A549 (cell line): ENCODE data around the gene VPS13A. TPM values are rescaled to one million over a fixed set of nuclear protein-coding genes. Genes with fewer than 3 reads are reported as not detected.

Experiments used
- ATAC-seq, 2 experiments: fragments of 200-7000 bp in 1 of 2; fragments of >200 bp in 1 of 2; cut with Nextera tagmentation in 1 of 2; cut with Tn5 transposase in 1 of 2; 3 replicates each; pipeline versions ENCODE4 v1.8.0 to v1.9.1; 2018 to 2020; ENCODE audit warnings: mild to moderate bottlenecking in 1 of 2, moderate library complexity in 1 of 2
- CTCF ChIA-PET: fragments of 300-600 bp; sonication (Branson Sonifier 250); formaldehyde crosslinking; extraction: SDS; loops from one replicate; lab custom pipeline; 2021; ENCODE audit warnings: antibody characterized with exemption, inconsistent platforms; lab: Yijun Ruan, JAX
- POLR2A ChIA-PET: fragments of 350-600 bp; formaldehyde crosslinking; extraction: SDS; loops from one replicate; lab custom pipeline; 2021; ENCODE audit warnings: antibody characterized with exemption, inconsistent platforms; lab: Yijun Ruan, JAX
- DNase-seq, 2 experiments: peaks; one replicate each; pipeline versions ENCODE4 v3.0.0 to v3.0.0-alpha.2; 2011 to 2016; ENCODE audit warnings: low read depth in 1 of 2, low spot score in 1 of 2
- FAIRE-seq: peaks from 2 replicates; lab custom pipeline; 2011; peaks lifted over from hg19 to GRCh38; lab: Jason Lieb, UNC
- H3K27ac ChIP-seq, 2 experiments: fragments of >200 bp; sonication (Bioruptor Twin); formaldehyde crosslinking; 3 replicates each; pipeline ENCODE4 v1.5.1; 2016 to 2017
- H3K4me1 ChIP-seq: fragments of >200 bp; sonication (Bioruptor Twin); formaldehyde crosslinking; 3 replicates; pipeline ENCODE4 v1.6.1; 2016
- H3K4me2 ChIP-seq: fragments of >200 bp; sonication (Bioruptor Twin); formaldehyde crosslinking; 3 replicates; pipeline ENCODE4 v1.6.1; 2016
- H3K4me3 ChIP-seq: fragments of >200 bp; sonication (Bioruptor Twin); formaldehyde crosslinking; 3 replicates; pipeline ENCODE4 v1.5.1; 2016
- H3K9me3 ChIP-seq: fragments of >200 bp; sonication (Bioruptor Twin); formaldehyde crosslinking; 3 replicates; pipeline ENCODE4 v1.6.1; 2016
- BCL3 ChIP-seq: fragments of >200 bp; sonication (Bioruptor Twin); formaldehyde crosslinking; IDR thresholded peaks from 3 replicates; pipeline ENCODE4 v1.6.1; 2016
- CBX2 ChIP-seq: fragments of 200-600 bp; sonication (generic); IDR thresholded peaks from 2 replicates; pipeline ENCODE4 v1.6.1; 2016; ENCODE audit warnings: low read depth, mild to moderate bottlenecking, borderline replicate concordance
- CBX8 ChIP-seq: fragments of 200-600 bp; sonication (generic); IDR thresholded peaks from 2 replicates; pipeline ENCODE4 v1.6.1; 2016
- EHMT2 ChIP-seq: fragments of 200-600 bp; sonication (generic); IDR thresholded peaks from 2 replicates; pipeline ENCODE4 v1.6.1; 2016; ENCODE audit warnings: antibody characterized with exemption, low read depth, mild to moderate bottlenecking, moderate library complexity
- ELK1 ChIP-seq: fragments of 150-350 bp; IDR thresholded peaks from 2 replicates; pipeline ENCODE4 v1.6.1; 2014; ENCODE audit warnings: low read depth, mild to moderate bottlenecking, low read length
- FOSL2 ChIP-seq, 2 experiments: fragments of 450-650 bp in 1 of 2; fragments of >200 bp in 1 of 2; sonication (Bioruptor Twin) in 1 of 2; formaldehyde crosslinking; IDR thresholded peaks; 2 replicates each; pipeline versions ENCODE4 v1.5.0 to v1.6.1; 2016 to 2020; ENCODE audit warnings: mild to moderate bottlenecking in 1 of 2, moderate library complexity in 1 of 2
- FOXS1 ChIP-seq: fragments of 250-450 bp; sonication (Bioruptor Pico); IDR thresholded peaks from 2 replicates; pipeline ENCODE4 v1.5.0; 2020; ENCODE audit warnings: mild to moderate bottlenecking, moderate library complexity
- HDAC2 ChIP-seq: fragments of 200-600 bp; sonication (generic); IDR thresholded peaks from 2 replicates; pipeline ENCODE4 v1.6.1; 2016
- HEYL ChIP-seq: fragments of 250-450 bp; sonication (Bioruptor Pico); IDR thresholded peaks from 2 replicates; pipeline ENCODE4 v1.8.0; 2021; ENCODE audit warnings: mild to moderate bottlenecking, moderate library complexity
- HOXA7 ChIP-seq: fragments of 250-450 bp; sonication (Bioruptor Pico); IDR thresholded peaks from 2 replicates; pipeline ENCODE4 v1.5.0; 2020; ENCODE audit warnings: mild to moderate bottlenecking, moderate library complexity
- HOXB13 ChIP-seq: fragments of 250-450 bp; sonication (Bioruptor Pico); IDR thresholded peaks from 2 replicates; pipeline ENCODE4 v1.5.0; 2020; ENCODE audit warnings: low read depth, mild to moderate bottlenecking, moderate library complexity
- HOXB5 ChIP-seq: fragments of 250-450 bp; sonication (Bioruptor Pico); IDR thresholded peaks from 2 replicates; pipeline ENCODE4 v1.5.0; 2020; ENCODE audit warnings: mild to moderate bottlenecking, moderate library complexity
- JUNB ChIP-seq: fragments of >200 bp; sonication (Bioruptor Twin); formaldehyde crosslinking; IDR thresholded peaks from 2 replicates; pipeline ENCODE4 v1.6.1; 2016
- KDM5A ChIP-seq: fragments of 200-600 bp; sonication (generic); IDR thresholded peaks from 2 replicates; pipeline ENCODE4 v1.6.1; 2016; ENCODE audit warnings: antibody characterized with exemption, mild to moderate bottlenecking
- MAFK ChIP-seq: fragments of 450-650 bp; IDR thresholded peaks from 2 replicates; pipeline ENCODE4 v1.6.1; 2014; ENCODE audit not compliant: partially characterized antibody
- MYC ChIP-seq: IDR thresholded peaks from 2 replicates; pipeline ENCODE4 v1.6.1; 2012; ENCODE audit warnings: mild to moderate bottlenecking, inconsistent platforms, low read length, improper control_type of control experiment, borderline replicate concordance
- NFE2L2 ChIP-seq: fragments of 150-350 bp; conservative IDR thresholded peaks from 2 replicates; pipeline ENCODE4 v1.6.1; 2014; ENCODE audit warnings: low read length
- NPAS2 ChIP-seq: fragments of 250-450 bp; sonication (Bioruptor Pico); IDR thresholded peaks from 2 replicates; pipeline ENCODE4 v1.8.0; 2022; ENCODE audit warnings: mild to moderate bottlenecking, moderate library complexity, borderline replicate concordance
- NR3C1 ChIP-seq: fragments of >200 bp; sonication (Bioruptor Twin); formaldehyde crosslinking; IDR thresholded peaks from 3 replicates; pipeline ENCODE4 v1.6.1; 2017
- PHF8 ChIP-seq: fragments of 200-600 bp; sonication (generic); IDR thresholded peaks from 2 replicates; pipeline ENCODE4 v1.6.1; 2016; ENCODE audit warnings: low read depth, mild to moderate bottlenecking, antibody characterized with exemption, moderate library complexity, borderline replicate concordance
- POLR2AphosphoS2 ChIP-seq: conservative IDR thresholded peaks from 2 replicates; pipeline ENCODE4 v1.6.1; 2012; ENCODE audit warnings: low read length, improper control_type of control experiment, inconsistent platforms
- RAD21 ChIP-seq, 2 experiments: fragments of >200 bp in 1 of 2; sonication (Bioruptor Twin) in 1 of 2; formaldehyde crosslinking in 1 of 2; IDR thresholded peaks in 1 of 2; conservative IDR thresholded peaks in 1 of 2; 2 replicates in 1 of 2; 3 replicates in 1 of 2; pipeline ENCODE4 v1.6.1; 2012 to 2018; ENCODE audit warnings: inconsistent platforms in 1 of 2
- REST ChIP-seq: fragments of 200-600 bp; sonication (generic); IDR thresholded peaks from 2 replicates; pipeline ENCODE4 v1.6.1; 2016; ENCODE audit warnings: antibody characterized with exemption, mild to moderate bottlenecking, moderate library complexity
- RFX5 ChIP-seq: fragments of 450-650 bp; IDR thresholded peaks from 2 replicates; pipeline ENCODE4 v1.7.1; 2014; ENCODE audit warnings: antibody characterized with exemption, mild to moderate bottlenecking, moderate library complexity
- SREBF2 ChIP-seq: fragments of 450-650 bp; IDR thresholded peaks from 2 replicates; pipeline ENCODE4 v1.6.1; 2014; ENCODE audit warnings: mild to moderate bottlenecking, moderate library complexity
- ZC3H11A ChIP-seq: fragments of 450-650 bp; IDR thresholded peaks from 2 replicates; pipeline ENCODE4 v1.6.1; 2014; ENCODE audit warnings: antibody characterized with exemption, mild to moderate bottlenecking
- ZNF302 ChIP-seq: fragments of 250-450 bp; sonication (Bioruptor Pico); IDR thresholded peaks from 2 replicates; pipeline ENCODE4 v1.9.0; 2021; ENCODE audit warnings: inconsistent platforms, mild to moderate bottlenecking, moderate library complexity
- WGBS: methylation state at CpG from one replicate; pipeline ENCODE4 v1.1.6; 2017; ENCODE audit errors: missing lambda C conversion rate; 5-methylcytosine and 5-hydroxymethylcytosine counted together
- polyA plus RNA-seq, 4 experiments: library from polyadenylated mRNA; depleted of rRNA in 3 of 4; stranded (reverse); fragments of >200 nt; fragmentation: RNase III in 1 of 4; extraction: RNeasy Plus Mini Kit Qiagen cat#74134 plus additional on column Dnase treatment in 1 of 4; gene quantifications; 2 replicates in 3 of 4; 3 replicates in 1 of 4; pipeline ENCODE4 v1.2.3, GENCODE V29; 2011 to 2017
- TF ChIP-seq, protein P1 (sequence below): fragments of 250-450 bp; sonication (Bioruptor Pico); IDR thresholded peaks from 2 replicates; pipeline ENCODE4 v1.5.0; 2021; ENCODE audit warnings: mild to moderate bottlenecking, moderate library complexity, borderline replicate concordance

The VPS13A gene
- polyA plus RNA-seq, 2 of the 4 experiments (the other 2 are of a cell fraction): 12.3 to 66.6 TPM

- no peak overlapping the region for H3K27ac ChIP-seq
- 78% methylated on average over 3 of the region's 3 CpGs for WGBS
- CTCF ChIA-PET: no interaction called here
- TF ChIP-seq CBX2 (no peak), EHMT2 (no peak), JUNB (no peak), ZNF302 (no peak), HOXA7 (CRISPR knock-in tag) (no peak), FOXS1 (CRISPR knock-in tag) (no peak)
- TF ChIP-seq, all 56 proteins: peak for 0
- H3K4me2 ChIP-seq: no peak overlapping the region
- ATAC-seq (no peak), FAIRE-seq (no peak), DNase-seq (no peak)
- no peak overlapping the region for H3K4me3 ChIP-seq
- no peaks in the 10 kb centered on the region for H3K4me1 ChIP-seq
- no peaks in the 10 kb centered on the region for H3K9me3 ChIP-seq
- POLR2A ChIA-PET: no interaction called here
Observed at GRCh38 chr9:77277719-77278118, 100.4 kb downstream of the VPS13A start.

DNA sequence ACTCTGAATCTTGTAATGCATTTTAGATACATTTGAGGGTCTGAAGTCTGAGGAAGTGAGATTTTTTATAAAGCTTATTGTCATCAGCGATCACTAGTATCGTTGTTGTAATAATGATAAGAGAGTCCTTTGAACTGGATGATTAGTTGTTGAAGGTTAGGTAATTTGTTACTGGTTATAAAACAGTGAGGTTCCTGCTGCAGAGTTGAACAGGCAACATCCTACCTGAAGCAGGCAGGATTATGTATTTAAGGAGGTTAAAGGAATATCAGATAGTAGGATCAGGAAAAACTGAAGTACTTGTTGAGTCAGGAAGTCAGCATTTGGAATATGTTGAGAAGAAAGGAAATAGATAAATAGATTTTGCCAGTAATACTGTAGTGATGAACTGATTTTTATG lies 106.7 kb downstream of the VPS13A start:
- H3K4me3 ChIP-seq: no peak overlapping the region
- H3K27ac ChIP-seq: no peak overlapping the region

DNA sequence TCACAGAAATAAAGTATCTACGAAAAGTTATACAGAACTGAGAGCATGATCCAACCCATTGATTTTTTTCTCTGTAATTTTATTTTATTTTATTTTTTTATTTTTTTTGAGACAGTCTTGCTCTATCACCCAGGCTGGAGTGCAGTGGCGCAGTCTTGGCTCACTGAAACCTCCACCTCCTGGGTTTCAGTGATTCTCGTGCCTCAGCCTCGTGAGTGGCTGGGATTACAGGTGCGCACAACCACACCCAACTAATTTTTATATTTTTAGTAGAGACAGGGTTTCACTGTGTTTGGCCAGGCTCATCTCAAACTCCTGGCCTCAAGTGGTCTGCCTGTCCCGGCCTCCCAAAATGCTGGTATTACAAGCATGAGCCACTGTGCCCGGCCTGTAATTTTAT lies 107.3 kb downstream of the VPS13A start:
- Histone ChIP-seq H3K4me1 (no peaks in the 10 kb centered on the region), H3K4me2 (no peak overlapping the region), H3K27ac (no peak overlapping the region), H3K9me3 (peaks cover 7% of the 10 kb centered on the region; the same call in 1 of the 3 replicates)
- ChIA-PET POLR2A (no interaction called here), CTCF (no interaction called here)
- no peak for ATAC-seq
- FAIRE-seq: no peak
- no peak for DNase-seq
- no peak for TF ChIP-seq SREBF2
- no peak for TF ChIP-seq NFE2L2
- no peak for TF ChIP-seq CBX8
- no peak for TF ChIP-seq NR3C1
- TF ChIP-seq ZC3H11A: no peak
- TF ChIP-seq POLR2AphosphoS2: no peak
- TF ChIP-seq NPAS2 (CRISPR knock-in tag): no peak
- no peak for TF ChIP-seq HEYL (CRISPR knock-in tag)
- no peak for TF ChIP-seq FOXS1 (CRISPR knock-in tag)
- TF ChIP-seq RAD21 (conservative IDR thresholded peaks at IDR 0.05 in 1 of 2, IDR thresholded peaks at IDR 0.05 in 1 of 2): no peak
- TF ChIP-seq MAFK: no peak
- TF ChIP-seq RFX5: no peak
- TF ChIP-seq ELK1: no peak
- no peak for TF ChIP-seq FOSL2 (IDR thresholded peaks at IDR 0.05)
- TF ChIP-seq FOSL2 (CRISPR knock-in tag; IDR thresholded peaks at IDR 0.05): no peak
- no peak for TF ChIP-seq PHF8
- TF ChIP-seq, protein P1, sequence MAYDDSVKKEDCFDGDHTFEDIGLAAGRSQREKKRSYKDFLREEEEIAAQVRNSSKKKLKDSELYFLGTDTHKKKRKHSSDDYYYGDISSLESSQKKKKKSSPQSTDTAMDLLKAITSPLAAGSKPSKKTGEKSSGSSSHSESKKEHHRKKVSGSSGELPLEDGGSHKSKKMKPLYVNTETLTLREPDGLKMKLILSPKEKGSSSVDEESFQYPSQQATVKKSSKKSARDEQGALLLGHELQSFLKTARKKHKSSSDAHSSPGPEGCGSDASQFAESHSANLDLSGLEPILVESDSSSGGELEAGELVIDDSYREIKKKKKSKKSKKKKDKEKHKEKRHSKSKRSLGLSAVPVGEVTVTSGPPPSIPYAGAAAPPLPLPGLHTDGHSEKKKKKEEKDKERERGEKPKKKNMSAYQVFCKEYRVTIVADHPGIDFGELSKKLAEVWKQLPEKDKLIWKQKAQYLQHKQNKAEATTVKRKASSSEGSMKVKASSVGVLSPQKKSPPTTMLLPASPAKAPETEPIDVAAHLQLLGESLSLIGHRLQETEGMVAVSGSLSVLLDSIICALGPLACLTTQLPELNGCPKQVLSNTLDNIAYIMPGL (CRISPR knock-in tag): no peak
- no peak for TF ChIP-seq HOXA7 (CRISPR knock-in tag)
- no peak for TF ChIP-seq HOXB13 (CRISPR knock-in tag)
- TF ChIP-seq MYC: no peak
- no peak for TF ChIP-seq REST
- TF ChIP-seq, all 56 proteins: peak for 0
- no peak overlapping the region for H3K4me3 ChIP-seq
- WGBS: 90% methylated on average over 7 of the region's 7 CpGs

More for the DNA sequence above, 106.7 kb downstream of the VPS13A start:
- ChIA-PET CTCF (interaction anchor here (1.9 kb wide), 1 partner anchor 17 kb away, joined by 8 read pairs; no protein-coding TSS in a partner anchor), POLR2A (no interaction called here)
- TF ChIP-seq HDAC2: no peak
- no peak for TF ChIP-seq KDM5A
- TF ChIP-seq HOXB5 (CRISPR knock-in tag): no peak
- no peak for TF ChIP-seq BCL3
- ATAC-seq (no peak), DNase-seq (no peak), FAIRE-seq (no peak)
- H3K9me3 ChIP-seq: peaks cover 7% of the 10 kb centered on the region; the same call in 1 of the 3 replicates
- 100% methylated on average over 2 of the region's 2 CpGs for WGBS
- H3K4me1 ChIP-seq: no peaks in the 10 kb centered on the region
- H3K4me2 ChIP-seq: no peak overlapping the region
